Cardiac fibroblast (primary cell): ENCODE results near the gene TRIP12.

Source experiments
- DNase-seq, 2 donors: peaks; one replicate each; pipeline versions ENCODE4 v3.0.0 to v3.0.0-alpha.2; 2010; ENCODE audit warnings: low read depth in 2 of 2
- H3K4me3 ChIP-seq, 2 donors: replicated peaks in 1 of 2; 1 replicate in 1 of 2; 2 replicates in 1 of 2; pipeline ENCODE4 v1.5.1; 2011; ENCODE audit warnings: low read depth in 2 of 2, low read length in 2 of 2, mild to moderate bottlenecking in 2 of 2, moderate library complexity in 1 of 2
- TF ChIP-seq, protein P1 (sequence below): IDR thresholded peaks from one replicate; pipeline ENCODE4 v1.5.1; 2011; ENCODE audit warnings: low read depth, mild to moderate bottlenecking, low read length, inconsistent platforms

TRIP12 gene

GRCh38 chr2:229821316-229821715 is 100.5 kb downstream of the TRIP12 start:
- H3K4me3 ChIP-seq, result no peak overlapping the region
- TF ChIP-seq, protein P1, sequence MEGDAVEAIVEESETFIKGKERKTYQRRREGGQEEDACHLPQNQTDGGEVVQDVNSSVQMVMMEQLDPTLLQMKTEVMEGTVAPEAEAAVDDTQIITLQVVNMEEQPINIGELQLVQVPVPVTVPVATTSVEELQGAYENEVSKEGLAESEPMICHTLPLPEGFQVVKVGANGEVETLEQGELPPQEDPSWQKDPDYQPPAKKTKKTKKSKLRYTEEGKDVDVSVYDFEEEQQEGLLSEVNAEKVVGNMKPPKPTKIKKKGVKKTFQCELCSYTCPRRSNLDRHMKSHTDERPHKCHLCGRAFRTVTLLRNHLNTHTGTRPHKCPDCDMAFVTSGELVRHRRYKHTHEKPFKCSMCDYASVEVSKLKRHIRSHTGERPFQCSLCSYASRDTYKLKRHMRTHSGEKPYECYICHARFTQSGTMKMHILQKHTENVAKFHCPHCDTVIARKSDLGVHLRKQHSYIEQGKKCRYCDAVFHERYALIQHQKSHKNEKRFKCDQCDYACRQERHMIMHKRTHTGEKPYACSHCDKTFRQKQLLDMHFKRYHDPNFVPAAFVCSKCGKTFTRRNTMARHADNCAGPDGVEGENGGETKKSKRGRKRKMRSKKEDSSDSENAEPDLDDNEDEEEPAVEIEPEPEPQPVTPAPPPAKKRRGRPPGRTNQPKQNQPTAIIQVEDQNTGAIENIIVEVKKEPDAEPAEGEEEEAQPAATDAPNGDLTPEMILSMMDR, result no peak
- no peak for DNase-seq

- no peak overlapping the region for H3K4me3 ChIP-seq
These were observed 103.6 kb downstream of the TRIP12 start for GRCh38 chr2:229818230-229818629.

DNA sequence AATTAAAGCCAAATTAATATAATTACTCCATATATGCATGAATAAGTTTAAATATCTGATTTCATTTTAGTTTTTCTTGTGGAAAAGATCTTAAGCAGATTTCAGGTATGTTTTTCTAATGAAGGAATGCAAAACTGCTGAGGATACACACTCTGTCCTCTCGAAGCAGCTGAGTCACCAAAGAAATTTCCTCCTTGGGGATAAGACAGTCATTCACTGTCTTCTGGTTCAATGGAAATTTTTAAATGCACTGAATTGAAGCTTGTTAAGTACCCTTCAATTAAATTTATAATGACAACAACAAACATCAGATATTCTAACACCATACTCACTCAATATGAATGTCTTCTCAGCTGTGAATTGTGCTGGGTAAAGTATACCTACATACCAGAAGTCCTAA is 106.0 kb downstream of the TRIP12 start:
- TF ChIP-seq, protein P1, result no peak
- peak; percentile 31 to 75 for DNase-seq
- H3K4me3 ChIP-seq, result no peak overlapping the region

More at GRCh38 chr2:229818230-229818629, 103.6 kb downstream of the TRIP12 start:
- DNase-seq, result no peak
- TF ChIP-seq, protein P1, result no peak

GRCh38 chr2:229815342-229815741 is 106.5 kb downstream of the TRIP12 start:
- TF ChIP-seq, protein P1, result no peak
- no peak overlapping the region for H3K4me3 ChIP-seq
- DNase-seq, result peak in 1 of 2 donors; percentile 43

DNA sequence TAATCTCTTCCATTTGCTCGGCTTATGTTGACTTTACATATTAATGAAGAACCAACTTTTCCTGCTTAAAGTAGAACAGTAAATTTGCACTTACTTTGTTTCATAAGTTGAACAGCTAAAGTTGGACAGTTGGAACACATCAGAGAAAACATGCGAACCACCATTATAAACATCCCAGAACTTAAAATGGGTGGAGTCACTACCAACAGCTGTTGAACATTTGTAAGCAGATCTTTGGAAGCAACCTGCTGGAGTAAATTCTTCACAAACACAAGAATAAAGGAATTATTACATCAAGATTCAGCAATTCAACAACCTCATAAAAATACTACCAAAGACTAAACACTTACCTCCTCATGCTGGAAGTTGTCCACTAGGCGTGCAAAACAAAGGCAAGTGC is 111.0 kb downstream of the TRIP12 start:
- H3K4me3 ChIP-seq, result no peak overlapping the region
- TF ChIP-seq, protein P1, result no peak
- no peak for DNase-seq

- no peak overlapping the region for H3K4me3 ChIP-seq
- TF ChIP-seq, protein P1, result no peak
- no peak for DNase-seq
These were observed 116.2 kb downstream of the TRIP12 start for GRCh38 chr2:229805559-229805958.

- H3K4me3 ChIP-seq, result no peak overlapping the region
- no peak for DNase-seq
These were observed 119.0 kb downstream of the TRIP12 start for GRCh38 chr2:229802785-229803184.

More at GRCh38 chr2:229802785-229803184, 119.0 kb downstream of the TRIP12 start:
- TF ChIP-seq, protein P1, result no peak
